HCT116 (cell line): ENCODE results near the gene SLC14A1. TPM values are rescaled to one million over a fixed set of nuclear protein-coding genes. Genes with fewer than 3 reads are reported as not detected.

Experiments used
- ATAC-seq: fragments of 200-7000 bp; cut with Tn5 transposase; 2 replicates; pipeline ENCODE4 v1.9.1; 2020; ENCODE audit warnings: mild to moderate bottlenecking, moderate library complexity
- BruUV-seq: library from RNA; stranded (reverse); fragments of 400-500 nt; replicated peaks from 2 replicates; lab custom pipeline; 2021; lab: Mats Ljungman, UMichigan
- CTCF ChIA-PET: fragments of 300-600 bp; sonication (Branson Sonifier 250); formaldehyde crosslinking; loops from one replicate; lab custom pipeline; 2021; ENCODE audit warnings: antibody characterized with exemption; lab: Charles Lee
- POLR2A ChIA-PET: fragments of 300-600, 350-600 bp; sonication (Branson Sonifier 250); formaldehyde crosslinking; loops from one replicate; lab custom pipeline; 2021; ENCODE audit warnings: antibody characterized with exemption; lab: Charles Lee
- RAD21 ChIA-PET, 2 experiments: fragments of 300-600 bp; sonication (Branson Sonifier 250); formaldehyde crosslinking; loops; one replicate each; lab custom pipeline; 2023; ENCODE audit warnings: low total read pairs in 2 of 2; ENCODE audit not compliant: uncharacterized antibody in 2 of 2, unreplicated experiment in 2 of 2, low non-redundant PET in 1 of 2; lab: Charles Lee
- DNase-seq: peaks from one replicate; pipeline ENCODE4 v3.0.0-alpha.2; 2010; ENCODE audit warnings: low read depth, low spot score
- H2AFZ ChIP-seq: fragments of 200-600 bp; shearing (Covaris generic), sonication (generic); 2 replicates; pipeline ENCODE4 v1.6.1; 2017; ENCODE audit warnings: low read depth, mixed run types, mixed read lengths, antibody characterized with exemption, low read length; ENCODE audit not compliant: poor library complexity, severe bottlenecking
- H3K27ac ChIP-seq: 2 replicates; pipeline ENCODE4 v1.5.1; 2012; ENCODE audit warnings: low read depth, low read length
- H3K27me3 ChIP-seq: fragments of 200-600 bp; sonication (generic); 2 replicates; pipeline ENCODE4 v1.6.1; 2016; ENCODE audit warnings: mixed run types, low read length, mixed read lengths; ENCODE audit not compliant: insufficient read depth
- H3K36me3 ChIP-seq, 2 experiments: fragments of 200-500 bp in 1 of 2; fragments of 200-600 bp in 1 of 2; sonication (Bioruptor generic) in 1 of 2; sonication (generic) in 1 of 2; 2 replicates each; pipeline versions ENCODE4 v1.5.1 to v1.6.1; 2014 to 2016; ENCODE audit warnings: low read length in 2 of 2, inconsistent platforms in 1 of 2, mixed read lengths in 1 of 2, mixed run types in 1 of 2; ENCODE audit not compliant: insufficient read depth in 2 of 2, control insufficient read depth in 1 of 2
- H3K4me1 ChIP-seq, 2 experiments: fragments of 200-600 bp in 1 of 2; sonication (generic) in 1 of 2; 2 replicates each; pipeline versions ENCODE4 v1.5.1 to v1.6.1; 2012 to 2017; ENCODE audit warnings: low read length in 2 of 2, inconsistent platforms in 1 of 2, mild to moderate bottlenecking in 1 of 2, mixed read lengths in 1 of 2, mixed run types in 1 of 2, moderate library complexity in 1 of 2; ENCODE audit not compliant: insufficient read depth in 2 of 2, control insufficient read depth in 1 of 2
- H3K4me2 ChIP-seq: fragments of 200-600 bp; sonication (generic); 2 replicates; pipeline ENCODE4 v1.6.1; 2017; ENCODE audit warnings: mixed run types, low read length, mixed read lengths
- H3K4me3 ChIP-seq, 2 experiments: fragments of 200-600 bp in 1 of 2; sonication (generic) in 1 of 2; replicated peaks in 1 of 2; 2 replicates each; pipeline ENCODE4 v1.5.1; 2011 to 2016; ENCODE audit warnings: low read length in 2 of 2, control low read depth in 1 of 2, low read depth in 1 of 2, mild to moderate bottlenecking in 1 of 2, mixed read lengths in 1 of 2, mixed run types in 1 of 2
- H3K79me2 ChIP-seq: fragments of 200-600 bp; sonication (generic); 2 replicates; pipeline ENCODE4 v1.6.1; 2017; ENCODE audit warnings: mild to moderate bottlenecking, mixed run types, low read length, moderate library complexity, mixed read lengths; ENCODE audit not compliant: insufficient read depth
- H3K9ac ChIP-seq: fragments of 200-600 bp; sonication (generic); 2 replicates; pipeline ENCODE4 v1.6.1; 2016; ENCODE audit warnings: low read length, mixed read lengths
- H3K9me2 ChIP-seq: fragments of 200-600 bp; sonication (generic), shearing (Covaris generic); 2 replicates; pipeline ENCODE4 v1.6.1; 2017; ENCODE audit warnings: mixed run types, mild to moderate bottlenecking, moderate library complexity; ENCODE audit not compliant: insufficient read depth
- H3K9me3 ChIP-seq, 2 experiments: fragments of 200-500 bp in 1 of 2; fragments of 200-600 bp in 1 of 2; sonication (Bioruptor generic) in 1 of 2; sonication (generic) in 1 of 2; 2 replicates each; pipeline ENCODE4 v1.6.1; 2014 to 2017; ENCODE audit warnings: low read length in 2 of 2, mixed read lengths in 2 of 2, inconsistent platforms in 1 of 2, low read depth in 1 of 2, mild to moderate bottlenecking in 1 of 2, mixed run types in 1 of 2, moderate library complexity in 1 of 2; ENCODE audit not compliant: control insufficient read depth in 1 of 2, insufficient read depth in 1 of 2
- H4K20me1 ChIP-seq: fragments of 200-600 bp; sonication (generic), shearing (Covaris generic); 2 replicates; pipeline ENCODE4 v1.6.1; 2017; ENCODE audit warnings: mixed run types, mild to moderate bottlenecking, moderate library complexity; ENCODE audit not compliant: insufficient read depth
- CBX3 ChIP-seq: IDR thresholded peaks from 2 replicates; pipeline ENCODE4 v1.6.1; 2012; ENCODE audit warnings: low read depth
- CEBPB ChIP-seq: IDR thresholded peaks from 2 replicates; pipeline ENCODE4 v1.6.1; 2012; ENCODE audit warnings: low read depth
- ELF1 ChIP-seq: IDR thresholded peaks from 2 replicates; pipeline ENCODE4 v1.6.1; 2012; ENCODE audit warnings: low read depth, borderline replicate concordance
- EZH2 ChIP-seq: fragments of 200-600 bp; sonication (generic); IDR thresholded peaks from 2 replicates; pipeline ENCODE4 v1.6.1; 2017; ENCODE audit warnings: antibody characterized with exemption, mixed run types
- EZH2phosphoT487 ChIP-seq: fragments of 200-600 bp; IDR thresholded peaks from 2 replicates; pipeline ENCODE4 v1.6.1; 2018; ENCODE audit warnings: antibody characterized with exemption, borderline replicate concordance
- FOSL1 ChIP-seq: IDR thresholded peaks from 2 replicates; pipeline ENCODE4 v1.6.1; 2012; ENCODE audit warnings: low read depth
- JUND ChIP-seq: IDR thresholded peaks from 2 replicates; pipeline ENCODE4 v1.6.1; 2012
- POLR2A ChIP-seq: IDR thresholded peaks from 2 replicates; pipeline ENCODE4 v1.7.0; 2011; ENCODE audit warnings: borderline replicate concordance; ENCODE audit not compliant: insufficient read depth, insufficient read length; ENCODE audit errors: extremely low read depth
- POLR2AphosphoS5 ChIP-seq: IDR thresholded peaks from 2 replicates; pipeline ENCODE4 v1.6.1; 2011; ENCODE audit warnings: mild to moderate bottlenecking, low read depth, low read length, moderate library complexity
- REST ChIP-seq: IDR thresholded peaks from 2 replicates; pipeline ENCODE4 v1.6.1; 2012; ENCODE audit warnings: low read depth
- SRF ChIP-seq: IDR thresholded peaks from 2 replicates; pipeline ENCODE4 v1.6.1; 2012; ENCODE audit warnings: low read depth
- YY1 ChIP-seq: IDR thresholded peaks from 2 replicates; pipeline ENCODE4 v1.6.1; 2011; ENCODE audit warnings: low read length, low read depth, moderate library complexity, mild to moderate bottlenecking; ENCODE audit not compliant: insufficient replicate concordance; ENCODE audit errors: extremely low read depth
- ZFX ChIP-seq: fragments of 450-650 bp; IDR thresholded peaks from 2 replicates; pipeline ENCODE4 v1.6.1; 2017
- ZNF274 ChIP-seq: fragments of 200-500 bp; sonication (Bioruptor generic); IDR thresholded peaks from 2 replicates; pipeline ENCODE4 v1.6.1; 2014; ENCODE audit warnings: mild to moderate bottlenecking, low read depth, low read length, inconsistent platforms
- intact Hi-C: fragments of 100-400 bp; cut with micrococcal nuclease; formaldehyde crosslinking; loops from 2 replicates; pipeline ENCODE4 v1.10.0; 2022
- total RNA-seq: library from RNA; stranded (reverse); gene quantifications from one replicate; pipeline ENCODE4 v1.2.1, GENCODE V29; 2021; ENCODE audit not compliant: unreplicated experiment
- TF ChIP-seq, protein P1 (sequence below), 3 experiments: fragments of 200-600 bp in 1 of 3; sonication (generic) in 1 of 3; IDR thresholded peaks in 2 of 3; conservative IDR thresholded peaks in 1 of 3; 2 replicates each; pipeline ENCODE4 v1.5.1; 2012 to 2017; ENCODE audit warnings: low read depth in 2 of 3, low read length in 2 of 3, antibody characterized with exemption in 1 of 3, borderline replicate concordance in 1 of 3, control low read depth in 1 of 3, mild to moderate bottlenecking in 1 of 3, mixed read lengths in 1 of 3, mixed run types in 1 of 3, moderate library complexity in 1 of 3; ENCODE audit not compliant: insufficient read depth in 1 of 3

SLC14A1 gene
- total RNA-seq, 1 experiment from 2014 or later: not detected

DNA sequence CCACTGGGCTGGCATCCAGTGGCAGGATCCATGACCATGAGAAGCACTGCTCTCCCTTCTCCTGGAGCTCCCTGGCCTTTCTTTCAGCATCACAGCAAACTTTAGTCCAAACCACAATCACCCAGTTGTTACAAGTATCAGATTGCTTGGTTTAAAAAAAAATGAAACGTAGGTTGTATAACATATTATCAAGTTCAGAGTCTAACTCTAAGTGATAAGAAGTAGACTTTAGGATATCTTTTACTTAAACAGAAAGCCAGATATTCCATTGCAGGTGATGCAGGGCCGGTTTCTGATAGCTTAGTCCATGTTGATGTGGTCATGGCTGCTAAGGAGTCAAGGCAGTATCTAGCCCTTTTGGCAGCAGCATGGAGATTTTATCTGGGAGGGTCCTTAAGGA lies 24.5 kb downstream of the SLC14A1 start:
- Histone ChIP-seq H3K9me3 (no peaks in the 10 kb centered on the region), H3K4me1 (no peaks in the 10 kb centered on the region), H2AFZ (no peak overlapping the region), H3K27ac (no peak overlapping the region), H3K36me3 (no peaks in the 10 kb centered on the region), H3K9ac (no peak overlapping the region), H4K20me1 (no peaks in the 10 kb centered on the region), H3K4me2 (no peak overlapping the region), H3K4me3 (no peak overlapping the region), H3K79me2 (no peaks in the 10 kb centered on the region), H3K9me2 (no peaks in the 10 kb centered on the region), H3K27me3 (no peaks in the 10 kb centered on the region)
- ChIA-PET RAD21 (no interaction called here), CTCF (no interaction called here), POLR2A (no interaction called here)
- TF ChIP-seq SRF (no peak), ELF1 (no peak), ZNF274 (no peak), JUND (no peak)
- TF ChIP-seq, protein P1, sequence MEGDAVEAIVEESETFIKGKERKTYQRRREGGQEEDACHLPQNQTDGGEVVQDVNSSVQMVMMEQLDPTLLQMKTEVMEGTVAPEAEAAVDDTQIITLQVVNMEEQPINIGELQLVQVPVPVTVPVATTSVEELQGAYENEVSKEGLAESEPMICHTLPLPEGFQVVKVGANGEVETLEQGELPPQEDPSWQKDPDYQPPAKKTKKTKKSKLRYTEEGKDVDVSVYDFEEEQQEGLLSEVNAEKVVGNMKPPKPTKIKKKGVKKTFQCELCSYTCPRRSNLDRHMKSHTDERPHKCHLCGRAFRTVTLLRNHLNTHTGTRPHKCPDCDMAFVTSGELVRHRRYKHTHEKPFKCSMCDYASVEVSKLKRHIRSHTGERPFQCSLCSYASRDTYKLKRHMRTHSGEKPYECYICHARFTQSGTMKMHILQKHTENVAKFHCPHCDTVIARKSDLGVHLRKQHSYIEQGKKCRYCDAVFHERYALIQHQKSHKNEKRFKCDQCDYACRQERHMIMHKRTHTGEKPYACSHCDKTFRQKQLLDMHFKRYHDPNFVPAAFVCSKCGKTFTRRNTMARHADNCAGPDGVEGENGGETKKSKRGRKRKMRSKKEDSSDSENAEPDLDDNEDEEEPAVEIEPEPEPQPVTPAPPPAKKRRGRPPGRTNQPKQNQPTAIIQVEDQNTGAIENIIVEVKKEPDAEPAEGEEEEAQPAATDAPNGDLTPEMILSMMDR (IDR thresholded peaks at IDR 0.05 in 2 of 3, conservative IDR thresholded peaks at IDR 0.05 in 1 of 3; ENCODE audit: borderline replicate concordance in 1 of 3, insufficient read depth in 1 of 3, low read depth in 2 of 3, low read length in 2 of 3): no peak
- no peak for ATAC-seq
- no TSS peak for BruUV-seq
- DNase-seq: no peak
- intact Hi-C loops: no loop called here

- no peaks in the 10 kb centered on the region for H3K36me3 ChIP-seq
- H3K9me3 ChIP-seq: no peaks in the 10 kb centered on the region
- no peaks in the 10 kb centered on the region for H3K9me2 ChIP-seq
- no peak overlapping the region for H3K27ac ChIP-seq
- no peak for DNase-seq
- ChIA-PET CTCF (no interaction called here), RAD21 (no interaction called here), POLR2A (no interaction called here)
- H3K9ac ChIP-seq: no peak overlapping the region
- H3K4me1 ChIP-seq: no peaks in the 10 kb centered on the region
- no peak for ATAC-seq
- no peak overlapping the region for H3K4me3 ChIP-seq
- H3K27me3 ChIP-seq: no peaks in the 10 kb centered on the region
- no peak overlapping the region for H2AFZ ChIP-seq
- H3K79me2 ChIP-seq: no peaks in the 10 kb centered on the region
- no peaks in the 10 kb centered on the region for H4K20me1 ChIP-seq
- intact Hi-C loops: no loop called here
- BruUV-seq: no TSS peak
- H3K4me2 ChIP-seq: no peak overlapping the region
- TF ChIP-seq REST: no peak
- no peak for TF ChIP-seq CBX3
- no peak for TF ChIP-seq ELF1
- no peak for TF ChIP-seq ZFX
- no peak for TF ChIP-seq POLR2AphosphoS5
- no peak for TF ChIP-seq SRF
- TF ChIP-seq FOSL1: no peak
- TF ChIP-seq EZH2phosphoT487: no peak
- no peak for TF ChIP-seq POLR2A
- TF ChIP-seq CEBPB: no peak
- TF ChIP-seq EZH2: no peak
- no peak for TF ChIP-seq YY1
Measured at GRCh38 chr18:45749918-45750689, 26.1 kb downstream of the SLC14A1 start.
